Skeletal muscle cell (primary cell): ENCODE measurements around the gene FBXO33.

Experiments
- DNase-seq: peaks from one replicate; pipeline ENCODE4 v3.0.0-alpha.2; 2010; ENCODE audit warnings: low read depth
- H3K4me3 ChIP-seq: 2 replicates; pipeline ENCODE4 v1.5.1; 2011; ENCODE audit warnings: low read depth, mild to moderate bottlenecking, control low read depth, low read length, moderate library complexity

Gene FBXO33, protein sequence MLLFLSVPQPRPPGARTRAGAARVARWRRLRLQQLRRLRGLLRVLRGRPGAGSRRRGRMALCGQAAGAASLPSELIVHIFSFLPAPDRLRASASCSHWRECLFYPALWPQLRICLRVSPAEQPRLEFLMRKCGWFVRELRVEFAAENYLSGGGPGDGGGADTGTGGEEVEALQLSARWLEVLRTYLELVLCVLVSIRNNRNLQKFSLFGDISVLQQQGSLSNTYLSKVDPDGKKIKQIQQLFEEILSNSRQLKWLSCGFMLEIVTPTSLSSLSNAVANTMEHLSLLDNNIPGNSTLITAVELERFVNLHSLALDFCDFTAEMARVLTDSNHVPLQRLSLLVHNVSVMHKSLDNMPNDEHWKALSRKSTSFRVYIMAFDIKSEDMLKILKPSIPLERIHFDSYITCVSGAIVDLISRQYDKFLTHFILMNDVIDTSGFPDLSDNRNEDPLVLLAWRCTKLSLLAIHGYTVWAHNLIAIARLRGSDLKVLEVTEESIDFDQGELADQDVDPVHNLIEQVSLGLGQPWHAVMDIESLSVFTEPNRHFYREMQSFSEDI

DNA sequence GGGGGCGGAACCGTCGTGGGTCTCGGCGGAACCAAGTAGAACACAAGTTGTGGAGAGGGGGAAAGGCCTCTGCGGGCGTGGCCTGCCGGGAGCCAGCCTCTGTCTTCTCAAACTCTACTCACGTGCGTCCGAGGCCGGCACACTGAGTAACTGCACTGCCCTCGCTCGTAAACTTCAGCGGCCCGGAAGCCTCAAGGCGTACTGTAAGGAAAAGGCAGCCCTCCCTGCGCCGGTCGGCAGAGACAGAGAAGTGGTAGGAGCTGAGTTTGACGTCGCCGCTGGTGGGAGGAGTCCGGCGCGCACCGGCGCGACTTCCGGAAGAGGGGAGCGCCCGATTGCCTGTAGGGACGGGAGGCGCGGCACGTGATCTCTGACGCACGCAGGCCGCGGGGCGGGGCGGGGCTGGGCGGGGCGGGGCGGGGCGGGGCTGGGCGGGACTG, at the start of gene FBXO33:
FBXO33 (minus strand) TSS at position 255 of the 440 bp plus-strand sequence. CDS start 271 bp downstream, outside the sequence.
- DNase-seq = peak; percentile 90
- H3K4me3 ChIP-seq = peak within 1 kb of the TSS; percentile 91

DNA sequence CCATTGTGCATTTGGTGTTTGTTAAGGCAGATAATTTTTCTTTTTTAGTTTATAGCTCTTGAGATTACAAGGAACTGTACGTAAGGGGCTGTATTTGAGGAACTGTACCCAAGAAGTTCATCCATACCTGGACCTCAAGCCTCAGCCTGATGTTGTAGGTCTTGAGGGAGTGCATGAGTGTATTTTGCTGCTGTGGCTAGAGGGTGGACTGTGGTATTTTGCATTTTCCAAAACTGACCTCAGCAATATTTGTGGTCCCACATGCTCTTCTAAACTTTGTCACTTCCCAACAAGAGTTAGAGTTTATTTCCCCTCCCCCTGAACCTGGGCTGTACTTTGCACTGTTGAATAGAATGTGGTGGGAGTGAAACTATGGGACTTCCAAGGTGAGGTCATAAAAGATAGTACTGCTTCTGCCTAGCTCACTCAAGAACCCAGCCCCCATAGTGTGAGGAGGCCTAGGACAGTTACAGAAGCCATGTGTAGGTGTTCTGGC, 42.2 kb upstream of the FBXO33 start:
- DNase-seq = no peak
- no peak overlapping the region for H3K4me3 ChIP-seq

DNA sequence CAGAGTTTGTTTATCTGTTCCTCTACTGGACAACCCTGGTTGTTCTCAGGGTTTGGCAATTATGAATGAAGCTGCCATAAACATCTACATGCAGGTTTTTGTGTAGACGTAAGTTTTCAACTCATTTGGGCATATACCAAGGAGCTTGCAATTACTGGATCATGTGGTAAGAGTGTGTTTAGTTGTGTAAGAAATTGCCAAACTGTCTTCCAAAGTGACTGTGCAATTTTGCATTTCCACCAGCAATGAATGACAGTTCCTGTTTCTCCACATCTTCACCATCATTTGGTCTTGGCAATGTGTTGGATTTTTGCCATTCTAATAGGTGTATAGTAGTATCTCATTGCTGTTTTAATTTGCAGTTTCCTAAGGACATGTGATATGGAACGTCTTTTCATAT, 39.8 kb upstream of the FBXO33 start:
- DNase-seq = no peak
- H3K4me3 ChIP-seq = no peak overlapping the region

DNA sequence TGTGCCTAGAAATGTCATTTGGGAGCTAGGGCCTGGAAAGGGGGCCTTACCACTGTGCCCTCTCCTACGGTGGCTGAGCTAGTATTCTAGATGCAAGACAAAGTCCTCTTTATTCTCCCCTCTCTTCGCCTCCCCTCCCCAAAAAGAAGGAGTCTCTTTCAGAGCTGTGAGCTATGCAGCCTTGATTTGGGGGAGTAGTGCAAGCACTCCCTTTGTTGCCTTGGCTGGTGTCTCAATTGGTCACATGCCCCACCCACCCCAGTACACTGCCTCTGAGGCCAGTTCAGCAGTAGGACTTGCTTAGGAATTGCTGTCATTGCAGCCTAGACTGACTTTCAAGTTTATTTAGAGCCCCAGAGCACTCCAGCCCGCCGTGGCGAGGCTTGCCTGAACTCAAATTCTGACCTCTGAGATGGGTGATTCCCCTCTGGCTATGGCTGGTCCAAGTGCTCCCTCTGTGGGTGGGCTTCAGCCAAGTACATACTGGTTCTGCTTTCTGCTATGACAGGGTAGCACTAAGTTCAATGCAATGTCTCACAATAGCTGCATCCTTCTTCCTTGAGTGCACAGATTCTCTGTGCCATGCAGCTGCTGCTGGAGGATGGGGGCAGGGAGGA, 37.0 kb upstream of the FBXO33 start:
- DNase-seq = no peak
- no peak overlapping the region for H3K4me3 ChIP-seq

DNA sequence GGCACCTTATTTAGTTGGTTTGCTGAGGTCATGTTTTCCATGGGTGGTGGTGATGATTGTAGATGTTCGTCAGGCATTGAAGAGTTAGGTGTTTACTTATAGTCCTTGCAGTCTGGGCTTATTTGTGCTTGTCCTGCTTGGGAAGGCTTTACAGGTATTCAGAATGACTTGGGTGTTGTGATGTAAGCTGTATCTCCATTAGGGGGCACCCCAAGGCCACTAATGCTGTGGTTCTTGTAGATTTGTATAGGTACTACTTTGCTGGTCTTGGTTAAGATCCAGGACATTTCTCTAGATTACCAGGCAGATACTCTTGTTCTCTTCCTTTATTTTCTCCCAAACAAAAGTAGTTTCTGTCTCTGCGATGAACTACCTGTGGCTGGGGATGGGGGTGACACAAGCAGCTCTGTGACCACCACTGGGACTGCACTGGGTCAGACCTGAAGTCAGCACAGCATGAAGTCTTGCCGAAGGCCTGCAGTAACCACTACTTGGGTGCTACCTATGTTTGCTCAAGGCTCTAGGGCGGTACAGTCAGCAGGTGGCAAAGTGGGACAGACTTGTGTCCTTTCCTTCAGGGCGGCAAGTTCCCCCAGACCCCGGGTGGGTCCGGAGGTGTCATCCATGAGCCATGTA, 35.8 kb upstream of the FBXO33 start:
- DNase-seq = no peak
- no peak overlapping the region for H3K4me3 ChIP-seq

DNA sequence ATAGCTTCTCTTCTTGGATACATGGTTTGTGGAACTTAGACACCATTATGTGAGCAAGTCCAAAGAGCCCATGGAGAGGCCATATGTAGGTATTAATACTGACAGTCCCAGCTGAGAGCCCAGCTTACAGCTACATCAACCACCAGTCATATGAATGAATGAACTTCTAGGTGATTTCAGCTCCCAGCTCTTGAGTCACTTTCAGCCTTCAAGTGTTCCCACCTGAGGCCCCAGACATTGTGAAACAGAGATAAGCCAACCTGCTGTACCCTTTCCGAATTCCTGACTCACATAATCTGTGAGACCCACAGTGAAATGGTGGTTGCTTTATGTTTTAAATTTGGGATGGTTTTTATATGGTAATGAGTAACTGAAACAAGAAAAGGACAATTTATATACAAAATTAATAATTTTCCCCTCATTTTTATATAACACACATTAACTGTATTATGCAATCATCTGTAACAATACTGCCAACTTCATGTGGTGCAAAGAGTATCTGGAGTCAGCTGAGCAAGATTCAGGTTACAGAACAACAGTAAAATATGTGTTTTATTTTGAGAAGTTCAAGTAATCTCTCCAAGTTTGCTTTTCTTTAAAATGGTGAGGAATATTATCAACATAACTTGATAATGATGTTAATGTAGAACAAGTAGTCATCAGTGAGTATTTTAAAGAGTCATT, 27.7 kb upstream of the FBXO33 start:
- DNase-seq = peak; percentile 2
- no peak overlapping the region for H3K4me3 ChIP-seq

DNA sequence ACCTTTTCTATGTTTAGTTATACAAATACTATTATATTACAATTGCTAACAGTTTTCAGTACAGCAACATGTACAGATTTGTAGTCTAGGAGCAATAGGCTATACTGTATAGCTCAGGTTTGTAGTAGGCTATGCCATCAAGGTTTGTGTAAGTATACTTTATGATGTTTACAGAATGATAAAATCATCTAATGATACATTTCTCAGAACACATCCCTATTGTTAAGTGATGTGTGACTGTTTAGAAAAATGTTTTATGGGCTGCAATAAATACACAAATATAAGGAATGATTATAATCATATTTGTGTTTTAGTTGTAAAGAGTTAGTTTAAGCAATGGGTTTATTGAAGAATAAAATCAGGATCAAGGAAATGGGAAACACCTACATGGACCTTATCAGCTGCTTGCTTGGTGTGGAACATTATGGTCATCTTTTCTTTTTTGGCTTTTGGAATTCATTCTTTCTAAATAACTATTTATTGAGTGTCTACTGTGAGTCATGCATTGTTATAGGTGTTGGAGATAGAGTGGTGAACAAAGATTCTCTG, 24.5 kb upstream of the FBXO33 start:
- no peak overlapping the region for H3K4me3 ChIP-seq
- DNase-seq = no peak

DNA sequence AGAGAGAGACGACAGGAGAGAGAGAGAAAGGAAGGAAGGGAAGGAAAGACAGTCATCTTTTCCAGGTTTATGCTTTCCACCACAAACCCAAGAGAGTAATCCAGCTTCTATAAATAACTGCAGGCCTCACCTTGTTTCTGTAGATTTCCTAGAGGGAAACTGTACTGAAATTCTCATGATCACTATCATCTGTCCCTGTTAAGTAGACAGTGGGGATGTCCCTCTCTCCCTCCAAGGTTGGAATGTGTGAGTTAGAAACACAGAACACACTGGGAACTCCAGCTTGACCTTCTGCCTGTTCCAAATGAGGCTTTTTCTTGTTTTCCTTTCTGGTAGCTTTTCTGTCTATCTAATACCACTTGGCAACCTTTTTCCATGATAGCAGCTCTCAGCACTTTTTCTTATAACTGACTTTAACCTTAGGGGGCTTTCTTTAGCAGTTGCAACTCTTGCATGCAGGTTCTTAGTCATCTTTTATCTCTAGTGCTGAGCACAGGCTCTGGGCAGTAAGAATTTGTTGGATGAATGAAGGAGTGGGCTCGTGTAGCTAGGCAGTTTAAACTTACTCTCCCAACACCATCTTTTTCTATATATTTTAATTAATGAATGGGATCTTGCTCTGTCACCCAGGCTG, 22.8 kb upstream of the FBXO33 start:
- H3K4me3 ChIP-seq = no peak overlapping the region
- no peak for DNase-seq

DNA sequence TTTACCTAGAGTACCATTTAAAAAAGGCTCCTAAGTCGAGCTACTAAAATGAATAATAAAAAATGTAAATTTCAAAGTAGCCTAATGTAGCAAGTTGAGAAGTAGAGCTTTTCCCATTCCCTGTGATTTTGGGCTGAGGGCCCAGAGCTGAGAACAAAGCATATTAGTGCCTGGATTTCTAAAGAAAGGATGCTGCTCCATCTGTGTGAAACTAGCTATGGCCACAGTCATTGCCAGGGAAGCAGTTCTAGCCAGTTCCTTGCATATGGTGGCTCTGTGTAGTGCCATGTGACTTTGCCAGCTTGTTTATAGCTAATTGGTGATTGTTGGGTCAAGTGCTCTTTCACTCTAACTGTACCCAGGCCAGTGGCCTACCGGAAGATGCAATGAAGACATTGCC, 20.4 kb upstream of the FBXO33 start:
- no peak for DNase-seq
- no peak overlapping the region for H3K4me3 ChIP-seq

DNA sequence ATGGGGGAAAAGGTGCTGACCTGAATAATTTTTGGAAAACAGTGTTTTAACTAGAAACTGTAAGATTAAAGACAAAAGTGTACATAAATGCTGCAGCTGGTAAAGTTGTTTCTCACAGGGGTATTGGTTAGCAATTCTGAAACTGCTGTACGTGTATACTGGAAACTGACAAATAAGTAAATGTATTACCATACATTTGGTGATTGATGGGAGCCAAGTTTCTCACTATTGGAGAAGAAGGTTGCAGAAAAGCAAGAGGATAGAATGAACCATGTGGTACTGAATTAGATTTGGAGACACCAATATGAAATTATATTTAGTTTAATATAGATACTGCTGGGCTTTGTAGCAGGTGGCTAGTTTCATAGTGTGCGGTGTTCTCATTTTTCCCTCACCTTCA, 19.6 kb upstream of the FBXO33 start:
- DNase-seq = no peak
- H3K4me3 ChIP-seq = no peak overlapping the region

DNA sequence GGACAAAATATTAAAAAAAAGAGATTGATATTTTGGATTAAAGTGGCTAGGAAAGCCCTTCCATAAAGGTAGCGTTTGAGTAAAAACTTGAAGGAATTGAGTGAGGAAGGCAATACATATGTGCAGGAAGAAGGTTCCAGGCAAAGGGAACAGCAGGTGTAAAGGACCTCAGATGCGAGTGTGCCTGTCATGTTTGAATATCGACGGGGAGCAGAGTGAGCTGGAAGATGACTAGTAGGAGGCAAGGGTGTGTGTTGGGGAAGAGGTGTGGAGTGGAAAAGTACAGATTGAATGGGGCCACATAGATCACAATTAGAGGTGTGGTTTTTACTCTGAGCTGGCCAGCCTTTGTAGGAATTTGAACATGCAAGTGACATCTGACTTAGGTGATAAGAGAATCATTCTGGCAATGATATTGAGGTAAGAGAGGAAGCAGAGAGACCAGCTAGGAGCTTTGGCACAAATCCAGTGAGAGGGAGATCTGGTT, 15.0 kb upstream of the FBXO33 start:
- H3K4me3 ChIP-seq = no peak overlapping the region
- DNase-seq = no peak

DNA sequence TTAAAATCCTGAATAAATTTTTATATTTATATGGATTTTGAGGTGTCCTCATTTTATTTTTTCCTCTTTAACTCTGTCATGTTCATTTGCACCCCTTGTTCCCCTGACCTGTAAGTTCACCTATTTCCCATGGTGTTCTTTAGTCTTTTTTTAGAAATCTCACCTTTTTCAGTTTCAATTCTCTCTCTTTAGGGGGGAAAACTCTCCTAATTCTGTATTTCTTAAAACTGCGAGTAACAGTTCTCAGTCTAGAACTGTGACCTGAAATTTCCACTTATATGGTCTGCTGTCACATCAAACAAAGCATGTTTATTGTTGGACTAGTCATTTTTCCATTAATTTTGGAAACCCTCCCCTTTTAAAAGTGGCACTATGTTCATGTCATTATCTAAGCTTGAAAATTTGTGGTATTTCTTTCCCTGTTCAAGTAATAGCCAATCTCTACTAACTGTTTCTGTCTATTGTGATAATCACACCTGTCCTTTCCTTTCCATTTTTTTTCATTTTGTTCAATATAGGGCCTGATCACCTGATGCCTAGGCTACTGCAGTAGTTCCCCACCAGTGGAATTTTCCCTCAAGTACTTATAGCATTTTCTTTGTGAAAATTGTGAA, 14.0 kb upstream of the FBXO33 start:
- no peak overlapping the region for H3K4me3 ChIP-seq
- no peak for DNase-seq

DNA sequence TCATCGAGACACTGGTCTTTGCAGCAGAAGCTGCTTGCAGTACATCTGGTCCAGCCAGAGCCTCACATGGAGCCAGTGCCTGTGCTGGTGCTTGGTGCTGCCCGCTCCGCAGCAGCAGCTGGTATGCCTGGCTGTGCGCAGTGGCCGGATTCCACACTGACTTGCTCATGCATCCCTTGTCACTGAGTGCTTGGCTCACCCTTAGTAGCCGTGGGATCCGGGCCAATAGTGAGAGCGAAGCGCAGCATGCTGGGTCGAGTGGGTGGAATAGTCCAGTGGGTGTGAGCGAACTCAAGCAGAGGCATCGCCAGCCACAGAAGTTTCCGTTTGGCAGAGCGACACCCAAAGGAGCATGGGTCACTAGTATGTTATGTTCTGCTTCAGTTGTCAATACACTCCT, 10.1 kb upstream of the FBXO33 start:
- no peak overlapping the region for H3K4me3 ChIP-seq
- no peak for DNase-seq

DNA sequence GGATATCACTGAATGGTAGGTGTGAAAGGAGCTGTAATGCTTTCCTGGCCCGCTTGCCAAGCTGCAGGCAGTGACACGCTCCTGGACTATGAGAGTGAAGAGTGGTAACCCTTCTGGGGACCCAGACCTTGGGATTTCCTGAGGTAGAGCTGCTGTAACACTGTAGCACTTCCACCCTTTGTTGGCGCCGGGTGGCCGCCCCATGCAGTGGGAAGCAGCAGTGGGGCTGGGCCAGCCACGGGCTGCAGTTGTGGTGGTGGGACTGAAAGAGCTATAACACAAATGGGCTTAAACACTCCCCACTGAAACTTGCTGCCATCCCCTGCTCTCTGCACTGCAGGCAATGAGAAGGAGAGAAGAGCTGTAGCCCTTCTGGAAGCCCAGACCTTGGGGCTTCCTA, 9.6 kb upstream of the FBXO33 start:
- H3K4me3 ChIP-seq = no peak overlapping the region
- no peak for DNase-seq

DNA sequence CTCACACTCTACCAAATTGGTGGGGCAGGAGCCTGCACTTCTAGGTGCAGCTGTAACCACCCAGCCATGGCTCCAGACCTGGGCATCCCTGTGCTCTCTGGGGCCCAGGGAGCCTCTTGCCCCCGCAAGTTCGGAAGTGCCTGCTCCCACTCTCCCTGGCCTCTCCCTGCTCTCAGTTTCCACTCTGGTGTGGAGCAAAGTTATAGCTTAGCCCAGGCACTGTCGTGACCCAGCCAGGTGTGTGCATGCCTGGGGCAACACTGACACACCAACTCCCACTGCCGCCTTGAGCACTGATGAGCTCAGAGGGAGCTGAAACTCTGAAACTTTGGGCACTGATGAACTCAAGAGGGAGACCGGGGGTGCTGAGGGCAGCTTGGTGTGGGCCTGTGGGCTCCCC, 8.7 kb upstream of the FBXO33 start:
- no peak for DNase-seq

DNA sequence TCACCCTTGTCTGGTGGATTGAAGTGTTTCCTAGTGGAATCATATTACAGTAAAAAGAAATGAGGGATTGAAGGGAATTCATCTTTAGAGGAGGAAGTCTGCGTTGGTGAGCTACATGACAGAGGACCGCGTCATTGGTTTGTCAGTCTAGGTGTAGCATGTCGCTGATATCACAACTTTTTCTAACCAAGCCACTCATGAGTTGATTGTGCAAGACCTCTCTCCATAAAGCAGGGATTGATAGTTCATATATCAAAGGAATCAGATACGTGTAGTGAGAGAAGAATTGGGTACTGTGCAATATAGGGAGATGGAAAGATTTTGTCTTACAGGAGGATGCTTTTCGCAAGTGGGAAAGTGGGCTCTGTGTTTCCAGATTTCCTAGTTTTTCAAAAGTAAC, 3.0 kb upstream of the FBXO33 start:
- H3K4me3 ChIP-seq = no peak overlapping the region
- DNase-seq = no peak

More for the DNA sequence above, 8.7 kb upstream of the FBXO33 start:
- no peak overlapping the region for H3K4me3 ChIP-seq

DNA sequence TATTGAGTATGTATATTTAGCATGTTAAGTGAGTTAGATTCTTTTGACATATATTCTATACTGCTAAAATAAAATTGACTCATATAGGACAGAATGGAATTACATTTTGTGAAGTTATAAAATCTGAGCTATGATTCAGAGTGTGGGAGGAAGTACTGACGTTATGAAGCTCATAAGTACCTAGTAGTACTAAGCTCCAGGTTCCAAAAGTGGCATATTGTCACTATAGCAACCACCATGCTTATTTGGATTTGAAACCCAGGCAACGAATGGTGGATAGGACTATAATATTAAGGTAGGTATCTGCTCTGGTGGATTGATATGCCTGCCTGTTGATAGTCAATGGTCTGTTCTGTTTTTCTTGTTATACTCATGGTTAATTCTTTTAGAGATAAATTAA, 2.2 kb upstream of the FBXO33 start:
- no peak overlapping the region for H3K4me3 ChIP-seq
- no peak for DNase-seq

DNA sequence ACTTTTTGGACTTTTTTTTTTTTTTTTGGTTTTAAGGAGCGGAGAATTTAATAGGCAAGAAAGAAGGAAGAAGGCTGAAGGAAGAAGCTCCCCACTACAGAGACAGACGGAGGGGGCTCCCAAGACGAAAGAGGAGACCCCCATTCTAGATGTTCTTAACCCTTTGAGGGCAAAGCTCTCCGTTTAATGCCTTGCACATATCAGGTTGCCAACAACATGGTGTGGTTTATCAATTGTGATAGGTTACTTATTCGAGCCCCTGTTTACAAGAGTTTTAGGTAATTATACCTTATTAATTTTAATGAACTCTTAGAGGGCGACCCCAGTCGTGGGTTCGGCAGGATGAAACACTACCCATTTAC, 1.2 kb upstream of the FBXO33 start:
- no peak for DNase-seq
- H3K4me3 ChIP-seq = peak overlapping the region; percentile 77
